ENCODE results near the gene IER2.

Gene IER2, protein sequence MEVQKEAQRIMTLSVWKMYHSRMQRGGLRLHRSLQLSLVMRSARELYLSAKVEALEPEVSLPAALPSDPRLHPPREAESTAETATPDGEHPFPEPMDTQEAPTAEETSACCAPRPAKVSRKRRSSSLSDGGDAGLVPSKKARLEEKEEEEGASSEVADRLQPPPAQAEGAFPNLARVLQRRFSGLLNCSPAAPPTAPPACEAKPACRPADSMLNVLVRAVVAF

GRCh38 chr19:13150187-13150930 is at the start of gene IER2, which contains the start of gene STX10:
Gene IER2, plus strand, starts transcription at chr19:13150411. Its CDS starts 2,776 bp downstream, at chr19:13153187.
Gene STX10, minus strand, starts transcription at chr19:13150375. Its CDS starts 202 bp downstream, at chr19:13150173.
- H3K9me3 ChIP-seq (replicated peaks in 1 of 11): peaks cover 0 to 7% (median 0%) of the 10 kb centered on the region in 11 experiments; a peak in 5 of 22 replicates
- H3K9ac ChIP-seq: peak within 1 kb of the TSS; percentile 89 to 100 (median 98)
- no peaks in the 10 kb centered on the region for H3K27me3 ChIP-seq
- peak within 1 kb of the TSS; percentile 79 to 99 (median 98) for H3K4me2 ChIP-seq
- H3K36me3 ChIP-seq: peaks cover 8 to 27% (median 15%) of the 10 kb centered on the region in 11 experiments
- TF ChIP-seq Cebpa-rat (IDR thresholded peaks at IDR 0.05): no peak
- peak within 1 kb of the TSS; percentile 79 to 100 (median 96) for H3K4me3 ChIP-seq
- H3K27ac ChIP-seq: peak within 1 kb of the TSS; percentile 94 to 99 (median 97)
- H3K4me1 ChIP-seq: peaks cover 29 to 46% (median 34%) of the 10 kb centered on the region in 10 experiments
- H4K20me1 ChIP-seq: peaks cover 23 to 33% (median 25%) of the 10 kb centered on the region in 11 experiments

DNA sequence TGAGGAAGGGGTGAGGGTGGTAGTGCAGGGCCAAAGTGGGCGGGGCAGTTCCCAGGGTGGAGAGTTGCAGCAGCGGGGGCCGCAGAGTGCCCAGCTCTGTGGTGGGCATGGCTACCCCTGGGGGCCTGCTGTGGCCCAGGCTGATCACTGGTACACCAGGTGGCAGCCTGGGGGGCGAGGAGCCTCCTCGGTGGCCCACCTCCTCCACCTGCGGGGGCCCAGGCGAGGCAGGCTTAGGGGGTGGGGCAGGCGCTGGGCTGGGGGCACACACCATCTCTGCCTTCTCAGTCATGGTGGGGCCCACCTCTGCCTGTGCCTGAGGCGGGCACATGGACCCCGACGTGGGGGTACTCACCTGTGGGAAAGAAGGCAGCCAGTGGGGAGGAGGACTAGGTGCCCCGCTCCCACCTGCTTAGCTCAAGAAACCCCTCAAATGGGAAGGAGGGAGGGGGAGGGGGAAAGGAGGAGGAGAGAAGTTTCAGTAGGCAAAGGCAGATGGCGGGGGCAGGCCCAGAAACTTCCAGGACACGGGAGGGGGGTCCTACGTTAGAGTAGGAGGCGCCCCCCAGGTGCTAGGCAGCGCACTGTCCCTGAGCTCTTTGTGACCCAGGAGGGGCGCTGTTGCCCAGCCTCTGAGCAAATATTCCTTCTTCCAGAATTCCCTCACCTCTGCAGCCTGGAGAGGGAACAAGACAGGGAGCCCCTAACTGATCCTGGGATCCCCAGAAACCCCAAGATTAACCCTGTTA is 49.2 kb upstream of the IER2 start:
- Histone ChIP-seq H3K4me2 (peak overlapping the region; percentile 79 to 100 (median 98)), H3K27me3 (peaks cover 0 to 28% (median 20%) of the 10 kb centered on the region in 11 experiments; a peak in 14 of 22 replicates), H3K9me3 (replicated peaks in 1 of 11) (no peaks in the 10 kb centered on the region), H3K36me3 (peaks cover 0 to 34% (median 20%) of the 10 kb centered on the region in 11 experiments; a peak in 19 of 22 replicates), H3K4me3 (peak overlapping the region; percentile 69 to 87 (median 79)), H3K9ac (peak overlapping the region; percentile 84 to 98 (median 94)), H4K20me1 (peaks cover 3 to 44% (median 34%) of the 10 kb centered on the region in 11 experiments; a peak in 19 of 22 replicates), H3K27ac (peak overlapping the region; percentile 78 to 99 (median 97); a peak in 20 of 22 replicates), H3K4me1 (peaks cover 60 to 90% (median 77%) of the 10 kb centered on the region in 10 experiments)
- no peak for TF ChIP-seq Cebpa-rat (IDR thresholded peaks at IDR 0.05)

GRCh38 chr19:13101590-13102415 is 48.4 kb upstream of the IER2 start:
- H3K4me2 ChIP-seq: peak overlapping the region; percentile 79 to 100 (median 98)
- no peak for TF ChIP-seq Cebpa-rat (IDR thresholded peaks at IDR 0.05)
- peaks cover 58 to 88% (median 75%) of the 10 kb centered on the region in 10 experiments for H3K4me1 ChIP-seq
- H3K9ac ChIP-seq: peak overlapping the region; percentile 84 to 98 (median 94)
- H4K20me1 ChIP-seq: peaks cover 3 to 41% (median 34%) of the 10 kb centered on the region in 11 experiments; a peak in 19 of 22 replicates
- H3K9me3 ChIP-seq (replicated peaks in 1 of 11): no peaks in the 10 kb centered on the region
- H3K27me3 ChIP-seq: peaks cover 0 to 20% (median 15%) of the 10 kb centered on the region in 11 experiments; a peak in 14 of 22 replicates
- peak overlapping the region; percentile 69 to 87 (median 79) for H3K4me3 ChIP-seq
- peak overlapping the region; percentile 78 to 99 (median 97) for H3K27ac ChIP-seq
- H3K36me3 ChIP-seq: peaks cover 0 to 39% (median 20%) of the 10 kb centered on the region in 11 experiments; a peak in 19 of 22 replicates

GRCh38 chr19:13102416-13102665 is 47.9 kb upstream of the IER2 start:
- Histone ChIP-seq H3K27me3 (peaks cover 0 to 15% (median 10%) of the 10 kb centered on the region in 11 experiments; a peak in 13 of 22 replicates), H3K4me3 (peak overlapping the region; percentile 69 to 87 (median 79)), H3K36me3 (peaks cover 1 to 45% (median 23%) of the 10 kb centered on the region in 11 experiments; a peak in 21 of 22 replicates), H3K27ac (peak overlapping the region; percentile 78 to 99 (median 97)), H3K4me2 (peak overlapping the region; percentile 79 to 100 (median 98)), H3K4me1 (peaks cover 58 to 88% (median 78%) of the 10 kb centered on the region in 10 experiments), H3K9me3 (replicated peaks in 1 of 11) (no peaks in the 10 kb centered on the region), H4K20me1 (peaks cover 3 to 41% (median 34%) of the 10 kb centered on the region in 11 experiments; a peak in 18 of 22 replicates), H3K9ac (peak overlapping the region; percentile 84 to 98 (median 94))
- TF ChIP-seq Cebpa-rat (IDR thresholded peaks at IDR 0.05): no peak

DNA sequence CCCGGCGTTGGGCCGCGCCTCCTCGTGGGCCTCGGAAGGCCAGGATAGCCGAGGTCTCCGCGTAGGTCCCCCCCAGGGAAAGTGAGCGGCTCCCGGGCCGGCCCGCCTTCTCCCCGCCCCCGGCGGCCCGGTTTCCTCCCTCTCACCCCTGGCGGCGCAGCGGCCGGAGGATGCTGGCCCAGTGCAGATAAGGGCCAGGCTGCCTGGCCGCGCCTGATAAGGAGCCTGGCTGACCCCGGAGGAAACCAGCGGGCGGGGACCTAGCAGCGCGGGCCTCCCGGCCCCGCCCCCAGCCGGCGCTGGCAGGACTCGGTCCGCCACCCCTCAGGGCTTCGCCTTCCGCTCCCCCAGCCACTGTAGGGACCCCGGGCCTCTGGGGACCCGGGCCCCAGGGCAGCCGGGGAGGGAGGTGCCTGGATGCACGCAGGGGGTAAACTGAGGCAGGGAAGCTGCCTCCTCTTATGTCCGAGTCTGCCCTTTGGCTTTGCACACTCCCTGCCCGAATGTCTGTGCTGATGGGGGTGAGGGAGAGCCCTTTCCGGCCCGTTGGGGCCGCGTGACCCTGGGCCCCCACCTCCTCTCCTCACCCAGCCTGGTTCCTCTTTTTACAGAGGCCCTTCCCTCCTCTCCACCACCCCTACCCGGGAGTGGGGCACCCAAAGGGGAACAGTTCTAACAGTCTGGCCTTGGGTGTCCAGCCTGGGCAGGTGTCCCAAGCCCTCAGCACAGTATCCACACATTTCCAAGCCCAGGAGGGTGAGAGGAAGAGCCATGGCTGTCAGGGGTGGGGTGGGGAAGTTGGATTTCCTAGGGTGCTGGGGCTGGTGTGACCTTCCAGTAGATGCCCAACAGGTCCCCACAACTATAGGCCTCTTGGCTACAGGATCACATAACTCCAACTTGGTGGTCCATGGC is 47.3 kb upstream of the IER2 start, which contains the start of gene LYL1:
LYL1 (minus strand) TSS at position 193 of the 915 bp plus-strand sequence. CDS start 1,687 bp downstream, outside the sequence.
- peak within 1 kb of the TSS; percentile 84 to 98 (median 94) for H3K9ac ChIP-seq
- TF ChIP-seq Cebpa-rat (IDR thresholded peaks at IDR 0.05): no peak
- H3K27me3 ChIP-seq: peaks cover 0 to 9% (median 4%) of the 10 kb centered on the region in 11 experiments; a peak in 7 of 22 replicates
- peak within 1 kb of the TSS; percentile 69 to 87 (median 79) for H3K4me3 ChIP-seq
- H4K20me1 ChIP-seq: peaks cover 3 to 41% (median 34%) of the 10 kb centered on the region in 11 experiments; a peak in 18 of 22 replicates
- H3K4me2 ChIP-seq: peak within 1 kb of the TSS; percentile 79 to 100 (median 98)
- H3K9me3 ChIP-seq (replicated peaks in 1 of 11): no peaks in the 10 kb centered on the region
- peaks cover 7 to 51% (median 28%) of the 10 kb centered on the region in 11 experiments; a peak in 21 of 22 replicates for H3K36me3 ChIP-seq
- H3K4me1 ChIP-seq: peaks cover 59 to 93% (median 81%) of the 10 kb centered on the region in 10 experiments
- peak within 1 kb of the TSS; percentile 78 to 99 (median 97) for H3K27ac ChIP-seq

DNA sequence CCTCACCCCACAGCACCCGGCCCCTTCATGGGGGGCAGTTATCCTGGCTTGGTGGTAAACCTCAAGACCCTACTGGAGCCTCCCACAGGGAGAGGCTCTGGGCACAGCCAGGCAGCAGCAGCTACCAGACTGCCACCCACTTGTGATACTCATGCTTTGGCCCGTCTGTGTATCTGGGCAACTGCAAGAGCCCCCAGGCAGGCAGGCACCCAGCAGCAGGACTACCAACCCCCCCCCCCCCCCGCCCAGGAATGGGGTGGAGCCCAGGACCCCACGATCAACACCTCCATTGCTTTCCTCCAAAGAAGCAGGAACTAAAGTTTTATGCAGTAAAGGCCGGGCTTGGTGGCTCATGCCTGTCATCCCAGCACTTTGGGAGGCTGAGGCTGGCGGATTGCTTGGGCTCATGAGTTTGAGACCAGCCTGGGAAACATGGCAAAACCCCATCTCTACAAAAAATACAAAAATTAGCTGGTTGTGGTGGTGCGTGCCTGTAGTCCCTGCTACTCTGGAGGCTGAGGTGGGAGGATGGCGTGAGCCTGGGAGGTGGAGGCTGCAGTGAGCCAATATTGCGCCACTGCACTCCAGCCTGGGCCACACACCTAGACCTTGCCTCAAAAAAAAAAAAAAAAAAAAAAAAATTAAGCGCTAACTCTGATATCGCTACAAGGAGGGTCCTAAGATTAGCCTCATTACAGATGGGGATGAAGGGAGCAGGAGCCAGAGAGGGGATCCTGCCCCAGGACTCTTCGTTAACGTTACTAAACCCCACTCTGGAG is 46.4 kb upstream of the IER2 start:
- Histone ChIP-seq H3K9me3 (replicated peaks in 1 of 11) (no peaks in the 10 kb centered on the region), H3K27me3 (peaks cover 0 to 5% (median 3%) of the 10 kb centered on the region in 11 experiments; a peak in 5 of 22 replicates), H3K36me3 (peaks cover 15 to 57% (median 34%) of the 10 kb centered on the region in 11 experiments; a peak in 21 of 22 replicates), H3K27ac (peak overlapping the region; percentile 78 to 99 (median 97)), H3K9ac (peak overlapping the region; percentile 84 to 98 (median 94)), H4K20me1 (peaks cover 3 to 37% (median 30%) of the 10 kb centered on the region in 11 experiments; a peak in 18 of 22 replicates), H3K4me1 (peaks cover 57 to 92% (median 85%) of the 10 kb centered on the region in 10 experiments), H3K4me2 (peak overlapping the region; percentile 79 to 100 (median 98)), H3K4me3 (peak overlapping the region; percentile 69 to 87 (median 79); a peak in 19 of 20 replicates)
- TF ChIP-seq Cebpa-rat (IDR thresholded peaks at IDR 0.05): peak in 7 of 11 experiments; percentile 14 to 81 (median 63); a peak in 7 of 22 replicates
